PC-3 (cell line): ENCODE data around the gene HES1. TPM values are rescaled to one million over a fixed set of nuclear protein-coding genes. Genes with fewer than 3 reads are reported as not detected.

Experiments
- ATAC-seq: fragments of 200-7000 bp; cut with Tn5 transposase; 2 replicates; pipeline ENCODE4 v1.9.1; 2020; ENCODE audit warnings: mild to moderate bottlenecking, moderate library complexity
- BruUV-seq: library from RNA; stranded (reverse); fragments of 400-500 nt; replicated peaks from 2 replicates; lab custom pipeline; 2021; lab: Mats Ljungman, UMichigan
- CTCF ChIA-PET: fragments of 300-600 bp; sonication (Branson Sonifier 250); formaldehyde crosslinking; loops from one replicate; lab custom pipeline; 2022; ENCODE audit warnings: antibody characterized with exemption; lab: Charles Lee
- POLR2A ChIA-PET: fragments of 300-600 bp; sonication (Branson Sonifier 250); formaldehyde crosslinking; loops from one replicate; lab custom pipeline; 2022; ENCODE audit warnings: antibody characterized with exemption; ENCODE audit not compliant: unreplicated experiment; lab: Charles Lee
- DNase-seq: peaks from one replicate; pipeline ENCODE4 v3.0.0-alpha.2; 2015
- H2AFZ ChIP-seq: fragments of 300-600 bp; sonication (generic); 2 replicates; pipeline ENCODE4 v1.6.0; 2016; ENCODE audit warnings: antibody characterized with exemption, low read length
- H3F3A ChIP-seq: fragments of 300-600 bp; sonication (generic); one replicate; pipeline ENCODE4 v1.6.0; 2017; ENCODE audit warnings: antibody characterized with exemption, low read length, control low read depth, mild to moderate bottlenecking; ENCODE audit not compliant: unreplicated experiment
- H3K27ac ChIP-seq: fragments of 300-600 bp; sonication (generic); 2 replicates; pipeline ENCODE4 v1.5.1; 2016; ENCODE audit warnings: mild to moderate bottlenecking, low read length
- H3K27me3 ChIP-seq: fragments of 300-600 bp; sonication (generic); 2 replicates; pipeline ENCODE4 v1.6.1; 2016; ENCODE audit warnings: low read length, mixed read lengths
- H3K36me3 ChIP-seq: fragments of 300-600 bp; sonication (generic); 2 replicates; pipeline ENCODE4 v1.6.1; 2016; ENCODE audit warnings: low read depth, mixed run types, low read length, mixed read lengths
- H3K4me1 ChIP-seq: fragments of 300-600 bp; sonication (generic); 2 replicates; pipeline ENCODE4 v1.5.1; 2016; ENCODE audit warnings: low read length; ENCODE audit not compliant: insufficient read depth
- H3K4me2 ChIP-seq: fragments of 300-600 bp; sonication (generic); 2 replicates; pipeline ENCODE4 v1.6.0; 2016; ENCODE audit warnings: low read length
- H3K4me3 ChIP-seq: fragments of 300-600 bp; sonication (generic); 2 replicates; pipeline ENCODE4 v1.5.1; 2016; ENCODE audit warnings: mild to moderate bottlenecking, low read length, mixed read lengths
- H3K79me2 ChIP-seq: fragments of 300-600 bp; sonication (generic); 2 replicates; pipeline ENCODE4 v1.6.1; 2017; ENCODE audit warnings: low read length, mixed read lengths
- H3K9ac ChIP-seq: fragments of 300-600 bp; sonication (generic); 2 replicates; pipeline ENCODE4 v1.6.0; 2016; ENCODE audit warnings: mild to moderate bottlenecking, low read length
- H3K9me2 ChIP-seq: fragments of 300-600 bp; sonication (generic); replicated peaks from 2 replicates; pipeline ENCODE4 v1.6.1; 2016; ENCODE audit warnings: mixed run types, low read length, mixed read lengths
- H3K9me3 ChIP-seq: fragments of 300-600 bp; sonication (generic); 2 replicates; pipeline ENCODE4 v1.6.1; 2016; ENCODE audit warnings: low read length, mixed read lengths
- H4K20me1 ChIP-seq: fragments of 300-600 bp; sonication (generic); 2 replicates; pipeline ENCODE4 v1.6.1; 2016; ENCODE audit warnings: low read length, mixed read lengths
- CTCF ChIP-seq: fragments of 300-600 bp; sonication (generic); conservative IDR thresholded peaks from 2 replicates; pipeline ENCODE4 v1.5.1; 2017; ENCODE audit warnings: antibody characterized with exemption, low read depth, mild to moderate bottlenecking, low read length
- EZH2 ChIP-seq: fragments of 300-600 bp; sonication (generic); IDR thresholded peaks from one replicate; pipeline ENCODE4 v1.6.1; 2017; ENCODE audit warnings: antibody characterized with exemption, mild to moderate bottlenecking, low read length; ENCODE audit not compliant: unreplicated experiment
- EZH2phosphoT487 ChIP-seq: fragments of 300-600 bp; sonication (generic); IDR thresholded peaks from 2 replicates; pipeline ENCODE4 v1.6.1; 2018; ENCODE audit warnings: mild to moderate bottlenecking, antibody characterized with exemption, low read length, borderline replicate concordance
- intact Hi-C: fragments of 100-400 bp; cut with micrococcal nuclease; formaldehyde crosslinking; loops from 2 replicates; pipeline ENCODE4 v1.9.0; 2023
- total RNA-seq: library from RNA; depleted of rRNA; stranded (reverse); fragments of >200 nt; gene quantifications from 2 replicates; pipeline ENCODE4 v1.2.3, GENCODE V29; 2014

Gene HES1
- total RNA-seq, 1 experiment from 2014 or later, result 906 TPM

- Histone ChIP-seq H3K79me2 (no peaks in the 10 kb centered on the region), H3K9me3 (no peaks in the 10 kb centered on the region), H3K9me2 (no peaks in the 10 kb centered on the region), H3K27ac (no peak overlapping the region), H3K4me2 (no peak overlapping the region), H3K9ac (no peak overlapping the region), H3K4me3 (no peak overlapping the region), H2AFZ (peak overlapping the region; percentile 59), H3F3A (no peaks in the 10 kb centered on the region), H4K20me1 (no peaks in the 10 kb centered on the region), H3K4me1 (peaks cover 4% of the 10 kb centered on the region; the same call in 1 of the 2 replicates), H3K27me3 (no peaks in the 10 kb centered on the region), H3K36me3 (no peaks in the 10 kb centered on the region)
- intact Hi-C loops, result no loop called here
- POLR2A ChIA-PET, result interaction anchor here (0.9 kb wide), 1 partner anchor 43 kb away, joined by 3 read pairs; no protein-coding TSS in a partner anchor
- TF ChIP-seq CTCF, result no peak
- TF ChIP-seq EZH2phosphoT487, result no peak
- no peak for TF ChIP-seq EZH2
- DNase-seq (peak; percentile 16), ATAC-seq (peak; percentile 74)
- CTCF ChIA-PET, result no interaction called here
- no TSS peak for BruUV-seq
These were observed 48.4 kb downstream of the HES1 start for GRCh38 chr3:194184265-194184751.

- peaks cover 4% of the 10 kb centered on the region; the same call in 1 of the 2 replicates for H3K4me1 ChIP-seq
- H3K4me3 ChIP-seq, result no peak overlapping the region
- H3K9me2 ChIP-seq, result no peaks in the 10 kb centered on the region
- H3K9me3 ChIP-seq, result no peaks in the 10 kb centered on the region
- no TSS peak for BruUV-seq
- H4K20me1 ChIP-seq, result no peaks in the 10 kb centered on the region
- H3F3A ChIP-seq, result no peaks in the 10 kb centered on the region
- no peaks in the 10 kb centered on the region for H3K27me3 ChIP-seq
- no peak for TF ChIP-seq EZH2
- no peak for TF ChIP-seq EZH2phosphoT487
- no peak for TF ChIP-seq CTCF
- peak overlapping the region; percentile 59 for H2AFZ ChIP-seq
- H3K27ac ChIP-seq, result no peak overlapping the region
- no peaks in the 10 kb centered on the region for H3K36me3 ChIP-seq
- no peaks in the 10 kb centered on the region for H3K79me2 ChIP-seq
- no peak overlapping the region for H3K9ac ChIP-seq
- ATAC-seq, result no peak
- no peak for DNase-seq
- intact Hi-C loops, result no loop called here
- H3K4me2 ChIP-seq, result no peak overlapping the region
- POLR2A ChIA-PET, result interaction anchor here (0.9 kb wide), 1 partner anchor 43 kb away, joined by 3 read pairs; no protein-coding TSS in a partner anchor
- CTCF ChIA-PET, result no interaction called here
These were observed 48.9 kb downstream of the HES1 start for GRCh38 chr3:194184801-194185200.

GRCh38 chr3:194185221-194185620 lies 49.3 kb downstream of the HES1 start:
- Histone ChIP-seq H2AFZ (no peak overlapping the region), H3K4me2 (no peak overlapping the region), H3K27me3 (no peaks in the 10 kb centered on the region), H4K20me1 (no peaks in the 10 kb centered on the region), H3K27ac (no peak overlapping the region), H3K4me3 (no peak overlapping the region), H3K4me1 (peaks cover 4% of the 10 kb centered on the region; the same call in 1 of the 2 replicates), H3K9ac (no peak overlapping the region), H3K36me3 (no peaks in the 10 kb centered on the region), H3F3A (no peaks in the 10 kb centered on the region), H3K9me3 (no peaks in the 10 kb centered on the region), H3K9me2 (no peaks in the 10 kb centered on the region), H3K79me2 (no peaks in the 10 kb centered on the region)
- DNase-seq (no peak), ATAC-seq (no peak)
- CTCF ChIA-PET, result no interaction called here
- no peak for TF ChIP-seq EZH2phosphoT487
- TF ChIP-seq EZH2, result no peak
- TF ChIP-seq CTCF, result no peak
- intact Hi-C loops, result no loop called here
- POLR2A ChIA-PET, result interaction anchor here (0.9 kb wide), 1 partner anchor 44 kb away, joined by 3 read pairs; no protein-coding TSS in a partner anchor
- no TSS peak for BruUV-seq
